ENCODE measurements around the gene CNOT6. TPM values are rescaled to one million over a fixed set of nuclear protein-coding genes. Genes with fewer than 3 reads are reported as not detected.
A peak's percentile ranks its signal among the peaks of the same experiment; 100 is the strongest.

The CNOT6 gene
- total RNA-seq, 1 donor from 2014 or later, result 38.5 TPM

DNA sequence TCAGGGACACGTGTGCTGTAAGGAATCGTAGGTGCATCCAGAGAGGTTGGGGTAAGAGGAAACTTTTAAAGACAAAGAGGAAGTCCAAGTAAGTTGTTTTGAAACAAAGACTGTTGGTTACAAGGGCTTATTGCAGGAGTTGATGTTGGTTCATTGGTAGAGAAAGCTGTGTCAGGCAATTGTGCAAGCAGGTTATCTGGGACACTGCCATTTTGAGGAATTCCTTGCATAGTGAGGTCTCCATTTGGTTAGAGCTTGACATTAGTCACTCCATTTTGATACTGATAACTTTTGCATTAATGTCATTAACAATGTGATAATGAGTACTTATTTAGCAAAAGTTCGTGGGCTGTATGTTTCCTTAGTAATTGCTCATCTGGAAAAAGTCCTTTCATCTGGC, 24.9 kb downstream of the CNOT6 start:
- no peak for TF ChIP-seq EZH2 (IDR thresholded peaks at IDR 0.05)
- TF ChIP-seq CTCF (IDR thresholded peaks at IDR 0.05), result no peak
- TF ChIP-seq EZH2phosphoT487 (IDR thresholded peaks at IDR 0.05), result no peak
- Histone ChIP-seq H3K4me3 (no peak overlapping the region), H3K79me2 (ENCODE audit: low read depth) (peaks cover 100% of the 10 kb centered on the region), H2AFZ (replicated peaks) (no peak overlapping the region), H3K4me2 (no peak overlapping the region), H3K9ac (no peak overlapping the region), H3K9me3 (ENCODE audit: low read depth) (no peaks in the 10 kb centered on the region), H3K27ac (no peak overlapping the region), H4K20me1 (ENCODE audit: low read depth) (peaks cover 95% of the 10 kb centered on the region), H3F3A (ENCODE audit: low read depth) (peaks cover 6% of the 10 kb centered on the region), H3K27me3 (no peaks in the 10 kb centered on the region), H3K36me3 (no peaks in the 10 kb centered on the region), H3K4me1 (peaks cover 28% of the 10 kb centered on the region)
- Mint-ChIP-seq H3K36me3 (peaks cover 82% of the 10 kb centered on the region), H3K4me1 (peaks cover 12% of the 10 kb centered on the region), H3K27ac (no peak overlapping the region), H3K9me3 (peaks cover 59% of the 10 kb centered on the region), H3K4me3 (no peak overlapping the region), H3K27me3 (ENCODE audit: insufficient read depth, low read depth) (peaks cover 5% of the 10 kb centered on the region)
- DNase-seq (ENCODE audit: low spot score), result no peak

DNA sequence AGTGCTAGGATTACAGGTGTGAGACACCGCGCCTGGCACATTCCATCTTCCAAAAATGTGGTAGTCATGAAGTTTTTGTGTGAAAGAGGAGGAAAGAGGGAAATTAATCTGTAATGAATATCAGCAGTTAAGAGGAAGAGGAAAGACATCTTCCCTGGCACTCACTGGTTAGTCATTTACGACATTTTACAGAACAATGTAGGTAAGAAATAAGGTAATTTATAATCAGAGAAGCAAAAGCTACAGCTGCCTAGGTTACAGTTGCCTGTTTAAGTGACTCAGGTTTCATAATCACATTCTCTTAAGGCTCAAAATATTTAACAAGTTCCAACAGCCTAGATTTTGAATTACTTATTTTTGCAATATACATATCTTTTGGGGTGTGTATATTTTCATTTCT, 26.9 kb downstream of the CNOT6 start:
- H3K4me1 Mint-ChIP-seq, result peaks cover 12% of the 10 kb centered on the region
- no peak overlapping the region for H3K27ac ChIP-seq
- no peak overlapping the region for H3K27ac Mint-ChIP-seq

GRCh38 chr5:180521591-180521990, 27.4 kb downstream of the CNOT6 start:
- no peaks in the 10 kb centered on the region for H3K27me3 ChIP-seq
- no peak overlapping the region for H2AFZ ChIP-seq (replicated peaks)
- peaks cover 95% of the 10 kb centered on the region for H4K20me1 ChIP-seq (ENCODE audit: low read depth)
- Mint-ChIP-seq H3K9me3 (peaks cover 62% of the 10 kb centered on the region), H3K27me3 (ENCODE audit: insufficient read depth, low read depth) (peaks cover 5% of the 10 kb centered on the region), H3K4me1 (peaks cover 12% of the 10 kb centered on the region), H3K4me3 (no peak overlapping the region), H3K27ac (no peak overlapping the region), H3K36me3 (peaks cover 81% of the 10 kb centered on the region)
- no peak overlapping the region for H3K9ac ChIP-seq
- H3K36me3 ChIP-seq, result no peaks in the 10 kb centered on the region
- H3K4me2 ChIP-seq, result no peak overlapping the region
- H3K4me1 ChIP-seq, result peaks cover 44% of the 10 kb centered on the region
- peaks cover 6% of the 10 kb centered on the region for H3F3A ChIP-seq (ENCODE audit: low read depth)
- no peak overlapping the region for H3K4me3 ChIP-seq
- TF ChIP-seq EZH2phosphoT487 (IDR thresholded peaks at IDR 0.05), result no peak
- TF ChIP-seq EZH2 (IDR thresholded peaks at IDR 0.05), result no peak
- no peak for TF ChIP-seq CTCF (IDR thresholded peaks at IDR 0.05)
- peaks cover 100% of the 10 kb centered on the region for H3K79me2 ChIP-seq (ENCODE audit: low read depth)
- no peak for DNase-seq (ENCODE audit: low spot score)
- H3K9me3 ChIP-seq (ENCODE audit: low read depth), result no peaks in the 10 kb centered on the region
- H3K27ac ChIP-seq, result peak overlapping the region; percentile 22

More for the DNA sequence above, 26.9 kb downstream of the CNOT6 start:
- Histone ChIP-seq H3K36me3 (no peaks in the 10 kb centered on the region), H4K20me1 (ENCODE audit: low read depth) (peaks cover 95% of the 10 kb centered on the region), H3F3A (ENCODE audit: low read depth) (peaks cover 6% of the 10 kb centered on the region), H3K9me3 (ENCODE audit: low read depth) (no peaks in the 10 kb centered on the region), H3K4me1 (peaks cover 42% of the 10 kb centered on the region), H3K27me3 (no peaks in the 10 kb centered on the region), H3K9ac (no peak overlapping the region), H3K79me2 (ENCODE audit: low read depth) (peaks cover 100% of the 10 kb centered on the region), H3K4me2 (no peak overlapping the region), H3K4me3 (no peak overlapping the region), H2AFZ (replicated peaks) (no peak overlapping the region)
- Mint-ChIP-seq H3K27me3 (ENCODE audit: insufficient read depth, low read depth) (peaks cover 5% of the 10 kb centered on the region), H3K36me3 (peaks cover 80% of the 10 kb centered on the region), H3K4me3 (no peak overlapping the region), H3K9me3 (peaks cover 62% of the 10 kb centered on the region)
- TF ChIP-seq EZH2 (IDR thresholded peaks at IDR 0.05) (no peak), EZH2phosphoT487 (IDR thresholded peaks at IDR 0.05) (no peak), CTCF (IDR thresholded peaks at IDR 0.05) (no peak)
- DNase-seq (ENCODE audit: low spot score), result no peak
